ENCODE measurements around the gene CLEC18B. TPM values are rescaled to one million over a fixed set of nuclear protein-coding genes. Genes with fewer than 3 reads are reported as not detected.
"Not testable (repeated sequence)": the region's sequence is repeated elsewhere in the genome, so short reads cannot be mapped to it uniquely, and the experiment has no call there.

Gene CLEC18B
- total and polyA plus RNA-seq, 2 of the 4 experiments (the other 2 are of a cell fraction) = 0.17 TPM; not detected in 1

- H2BK15ac ChIP-seq (ENCODE audit: low read depth, low read length); H2AK5ac ChIP-seq (ENCODE audit: low read depth, low read length); H3K27me3 ChIP-seq (ENCODE audit: control insufficient read depth, insufficient read depth, low read length); H3K9me3 ChIP-seq (ENCODE audit: control insufficient read depth, insufficient read depth, low read length); dilution Hi-C loops (cut with HindIII; ENCODE audit: low sequenced_read_pairs, unreplicated experiment); ATAC-seq (ENCODE audit: low read depth); H3K36me3 ChIP-seq (ENCODE audit: control insufficient read depth, insufficient read depth, low read length); intact Hi-C loops (cut with micrococcal nuclease); H2BK5ac ChIP-seq (ENCODE audit: low read depth, low read length, poor library complexity, severe bottlenecking); POLR2A ChIA-PET (ENCODE audit: unreplicated experiment); H3K4me3 ChIP-seq (ENCODE audit: insufficient read depth, low read depth, low read length); H3K4ac ChIP-seq (ENCODE audit: low read depth, low read length); H3K27ac ChIP-seq (ENCODE audit: insufficient read depth, low read length); H3K56ac ChIP-seq (ENCODE audit: extremely low read depth, insufficient read depth, low read length); H3K18ac ChIP-seq (ENCODE audit: low read depth, low read length); H2BK20ac ChIP-seq (ENCODE audit: low read depth, low read length); H3K79me1 ChIP-seq (ENCODE audit: low read depth in 1 of 2, low read length in 2 of 2); H3K9me1 ChIP-seq (ENCODE audit: insufficient read depth, low read length); in situ Hi-C loops (cut with MboI; ENCODE audit: low sequenced_read_pairs); H3K4me2 ChIP-seq (ENCODE audit: low read depth, low read length); H4K91ac ChIP-seq (ENCODE audit: insufficient read depth, low read depth, low read length); H2BK120ac ChIP-seq (ENCODE audit: low read depth, low read length); BruUV-seq (replicated peaks); H4K8ac ChIP-seq (ENCODE audit: low read depth in 2 of 2, low read length in 2 of 2); H2AK9ac ChIP-seq (replicated peaks; ENCODE audit: low read depth, low read length, poor library complexity); H2AFZ ChIP-seq (replicated peaks; ENCODE audit: low read length, poor library complexity); H3K9ac ChIP-seq (ENCODE audit: low read depth, low read length); H3K4me1 ChIP-seq (ENCODE audit: control insufficient read depth, insufficient read depth, low read length); DNase-seq; H4K5ac ChIP-seq (ENCODE audit: low read depth, low read length); CTCF ChIA-PET; H4K20me1 ChIP-seq (ENCODE audit: insufficient read depth, low read length); H3K14ac ChIP-seq (replicated peaks; ENCODE audit: low read depth, low read length); H3K23ac ChIP-seq (ENCODE audit: low read depth, low read length): not testable (repeated sequence)
- WGBS, 2 experiments (ENCODE audit: extremely low coverage in 2 of 2, insufficient read length in 1 of 2) = no CpG with 5 or more reads among the region's 13 CpGs
Observed at GRCh38 chr16:74412138-74412774, 9.0 kb downstream of the CLEC18B start.

GRCh38 chr16:74410981-74411380, 10.3 kb downstream of the CLEC18B start:
- POLR2A ChIA-PET (ENCODE audit: unreplicated experiment); H3K79me1 ChIP-seq (ENCODE audit: low read depth in 1 of 2, low read length in 2 of 2): not testable (repeated sequence)
- no CpG with 5 or more reads among the region's 9 CpGs for WGBS, 2 experiments (ENCODE audit: extremely low coverage in 2 of 2, insufficient read length in 1 of 2)

More at GRCh38 chr16:74410981-74411380, 10.3 kb downstream of the CLEC18B start:
- H4K8ac ChIP-seq (ENCODE audit: low read depth in 2 of 2, low read length in 2 of 2); H3K9ac ChIP-seq (ENCODE audit: low read depth, low read length); H2BK120ac ChIP-seq (ENCODE audit: low read depth, low read length); H2AK9ac ChIP-seq (replicated peaks; ENCODE audit: low read depth, low read length, poor library complexity); H3K23ac ChIP-seq (ENCODE audit: low read depth, low read length); H3K56ac ChIP-seq (ENCODE audit: extremely low read depth, insufficient read depth, low read length); H3K4me2 ChIP-seq (ENCODE audit: low read depth, low read length); H4K5ac ChIP-seq (ENCODE audit: low read depth, low read length); dilution Hi-C loops (cut with HindIII; ENCODE audit: low sequenced_read_pairs, unreplicated experiment); H2BK5ac ChIP-seq (ENCODE audit: low read depth, low read length, poor library complexity, severe bottlenecking); H3K27ac ChIP-seq (ENCODE audit: insufficient read depth, low read length); H2AK5ac ChIP-seq (ENCODE audit: low read depth, low read length); DNase-seq; H3K14ac ChIP-seq (replicated peaks; ENCODE audit: low read depth, low read length); intact Hi-C loops (cut with micrococcal nuclease); H2BK15ac ChIP-seq (ENCODE audit: low read depth, low read length); H3K18ac ChIP-seq (ENCODE audit: low read depth, low read length); H3K27me3 ChIP-seq (ENCODE audit: control insufficient read depth, insufficient read depth, low read length); H3K4me3 ChIP-seq (ENCODE audit: insufficient read depth, low read depth, low read length); H3K36me3 ChIP-seq (ENCODE audit: control insufficient read depth, insufficient read depth, low read length); H4K20me1 ChIP-seq (ENCODE audit: insufficient read depth, low read length); BruUV-seq (replicated peaks); H2AFZ ChIP-seq (replicated peaks; ENCODE audit: low read length, poor library complexity); H4K91ac ChIP-seq (ENCODE audit: insufficient read depth, low read depth, low read length); H3K4me1 ChIP-seq (ENCODE audit: control insufficient read depth, insufficient read depth, low read length); CTCF ChIA-PET; H3K9me1 ChIP-seq (ENCODE audit: insufficient read depth, low read length); in situ Hi-C loops (cut with MboI; ENCODE audit: low sequenced_read_pairs); H3K9me3 ChIP-seq (ENCODE audit: control insufficient read depth, insufficient read depth, low read length); H2BK20ac ChIP-seq (ENCODE audit: low read depth, low read length); H3K4ac ChIP-seq (ENCODE audit: low read depth, low read length); ATAC-seq (ENCODE audit: low read depth): not testable (repeated sequence)

Measured in IMR-90 (cell line).